HG03139 (cell line): ENCODE measurements around the gene LIPE.

ENCODE experiments used
- ATAC-seq: cut with Tn5 transposase; IDR thresholded peaks from one replicate; pipeline ENCODE4 v1.9.1; 2021; ENCODE audit not compliant: unreplicated experiment

Gene LIPE

GRCh38 chr19:42388851-42389489, 38.2 kb downstream of the LIPE start:
- no peak for ATAC-seq

DNA sequence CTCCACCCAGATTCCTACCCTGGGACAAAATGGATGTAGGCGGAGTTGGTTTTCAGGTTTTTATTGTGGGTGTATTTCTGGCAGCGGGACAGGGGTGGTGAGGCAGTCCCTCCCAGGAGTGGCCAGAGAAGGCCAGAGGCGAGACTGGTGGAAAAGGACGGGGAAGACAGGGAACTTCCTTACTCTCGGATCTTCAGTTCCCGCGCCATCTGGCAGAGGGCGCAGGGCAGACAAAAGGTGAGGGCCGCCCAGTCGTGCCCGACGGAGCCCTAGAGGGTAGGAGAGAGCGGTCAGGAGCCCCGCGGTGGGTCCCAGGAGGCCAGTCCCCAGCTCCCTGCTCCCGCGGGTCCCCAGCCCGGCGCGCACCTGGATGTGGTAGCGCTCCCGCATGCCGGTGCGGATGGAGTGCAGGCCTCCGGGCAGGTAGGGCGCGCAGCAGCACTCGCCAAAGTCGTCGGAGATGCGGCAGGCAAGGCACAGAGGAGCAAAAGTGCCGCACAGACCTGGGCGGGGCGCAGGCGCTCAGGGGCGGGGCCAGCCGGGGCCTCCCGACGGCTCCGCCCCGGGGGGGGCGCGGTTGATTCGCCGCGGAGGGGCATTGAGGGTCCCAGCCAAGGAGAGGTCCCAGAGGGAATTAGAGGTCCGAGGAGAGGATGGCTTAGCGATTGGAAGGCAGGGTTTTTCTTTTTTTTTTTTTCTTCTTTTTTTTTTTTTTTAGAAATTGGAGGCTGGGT, 40.0 kb downstream of the LIPE start:
- no peak for ATAC-seq

GRCh38 chr19:42380155-42380554, 47.0 kb downstream of the LIPE start:
- ATAC-seq = no peak

DNA sequence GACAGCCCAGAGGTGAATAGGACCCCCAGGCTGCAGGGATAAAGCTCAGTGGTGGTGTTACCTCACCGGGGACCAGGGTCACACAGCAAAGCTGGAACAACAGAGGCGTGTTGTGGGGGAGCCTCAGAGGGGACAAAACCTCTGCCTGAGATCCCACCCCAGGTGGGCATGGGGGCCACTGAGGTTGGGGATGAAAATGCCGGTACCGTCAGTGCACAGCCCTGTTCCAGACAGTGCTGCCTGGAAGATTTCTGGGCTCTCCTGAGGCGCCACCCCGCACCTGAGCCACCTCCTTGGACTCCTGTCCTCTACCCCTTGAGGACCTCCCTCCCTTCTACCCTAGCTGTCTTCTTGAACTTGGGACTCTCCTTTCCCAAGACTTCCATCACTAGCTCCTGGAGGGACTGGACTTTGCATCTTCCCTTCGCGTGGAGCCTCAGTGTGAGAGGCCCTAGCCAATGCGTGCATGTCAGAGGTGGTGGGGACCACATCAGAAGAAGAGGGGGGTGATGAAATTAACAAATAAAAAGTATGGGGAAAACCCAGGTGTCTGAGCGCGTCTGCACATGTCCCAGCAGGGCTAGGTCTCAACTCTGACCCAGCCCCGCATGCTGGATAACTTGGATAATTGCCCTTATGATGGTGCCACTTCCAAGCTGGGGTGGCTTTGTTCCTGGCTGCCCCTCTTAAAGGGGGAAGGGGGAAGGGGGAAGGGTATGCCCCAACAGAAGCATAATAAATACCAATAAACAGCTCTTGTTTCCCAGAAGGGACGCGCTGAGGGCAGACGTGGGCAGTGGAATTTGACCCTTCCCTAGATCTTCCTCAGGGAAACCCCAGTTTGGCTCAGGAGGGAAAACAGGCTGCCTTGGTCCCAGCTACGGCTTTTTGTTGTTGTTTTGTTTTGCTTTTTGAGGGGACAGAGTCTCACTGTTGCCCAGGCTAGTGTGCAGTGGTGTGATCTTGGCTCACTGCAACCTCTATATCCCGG, 48.7 kb downstream of the LIPE start:
- no peak for ATAC-seq

DNA sequence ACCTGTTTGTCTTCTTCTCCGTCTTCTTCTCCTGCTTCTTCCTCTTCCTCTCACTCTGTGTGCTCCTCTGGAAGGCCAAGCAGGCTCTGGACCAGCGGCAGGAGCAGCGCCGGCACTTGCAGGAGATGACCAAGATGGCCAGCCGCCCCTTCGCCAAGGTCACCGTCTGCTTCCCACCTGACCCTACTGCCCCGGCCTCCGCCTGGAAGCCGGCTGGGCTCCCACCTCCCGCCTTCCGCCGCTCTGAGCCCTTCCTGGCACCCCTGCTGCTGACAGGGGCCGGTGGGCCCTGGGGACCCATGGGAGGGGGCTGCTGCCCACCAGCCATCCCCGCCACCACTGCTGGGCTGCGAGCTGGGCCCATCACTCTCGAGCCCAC, 51.0 kb downstream of the LIPE start:
- no peak for ATAC-seq

DNA sequence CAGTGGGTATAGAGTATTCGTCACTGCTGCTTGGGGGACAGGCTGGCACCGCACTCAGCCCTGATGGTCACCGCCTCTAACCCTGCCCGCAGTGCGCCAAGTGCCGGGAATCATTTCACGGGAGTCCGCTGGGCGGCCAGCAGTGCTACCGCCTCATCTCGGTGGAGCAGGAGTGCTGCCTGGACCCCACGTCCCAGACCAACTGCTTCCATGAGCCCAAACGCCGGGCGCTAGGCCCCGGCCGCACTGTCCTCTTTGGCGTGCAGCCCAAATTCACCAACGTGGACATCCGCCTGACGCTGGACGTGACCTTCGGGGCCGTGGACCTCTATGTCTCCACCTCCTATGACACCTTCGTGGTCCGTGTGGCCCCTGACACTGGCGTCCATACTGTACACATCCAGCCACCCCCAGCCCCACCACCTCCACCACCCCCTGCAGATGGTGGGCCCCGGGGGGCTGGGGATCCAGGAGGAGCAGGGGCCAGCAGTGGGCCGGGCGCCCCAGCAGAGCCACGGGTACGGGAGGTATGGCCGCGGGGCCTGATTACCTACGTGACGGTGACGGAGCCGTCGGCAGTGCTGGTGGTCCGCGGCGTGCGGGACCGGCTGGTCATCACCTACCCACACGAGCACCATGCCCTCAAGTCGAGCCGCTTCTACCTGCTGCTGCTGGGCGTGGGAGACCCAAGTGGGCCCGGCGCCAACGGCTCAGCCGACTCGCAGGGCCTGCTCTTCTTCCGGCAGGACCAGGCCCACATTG, 51.6 kb downstream of the LIPE start:
- no peak for ATAC-seq

- ATAC-seq = no peak
Measured at GRCh38 chr19:42374826-42375376, 52.3 kb downstream of the LIPE start.

- no peak for ATAC-seq
Measured at GRCh38 chr19:42370626-42371175, 56.5 kb downstream of the LIPE start.

DNA sequence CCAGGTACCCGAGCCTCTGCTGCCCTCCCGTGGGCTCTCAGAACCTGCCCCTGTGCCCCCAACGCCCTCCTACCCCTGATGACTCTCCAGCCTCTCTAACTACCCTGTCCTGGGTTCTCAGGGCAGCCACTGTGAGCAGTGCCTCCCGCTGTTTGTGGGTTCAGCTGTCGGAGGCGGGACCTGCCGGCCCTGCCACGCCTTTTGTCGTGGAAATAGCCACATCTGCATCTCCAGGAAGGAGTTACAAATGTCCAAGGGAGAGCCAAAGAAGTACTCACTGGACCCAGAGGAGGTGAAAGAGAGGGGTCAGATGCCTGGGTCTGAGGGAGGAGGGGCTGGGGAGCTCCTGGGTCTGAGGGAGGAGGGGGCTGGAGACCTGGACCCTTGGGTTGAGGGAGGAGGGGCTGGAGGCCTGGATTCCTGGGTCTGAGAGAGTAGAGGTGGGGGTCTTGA, 57.1 kb downstream of the LIPE start:
- no peak for ATAC-seq

GRCh38 chr19:42369433-42370067, 57.6 kb downstream of the LIPE start:
- no peak for ATAC-seq

DNA sequence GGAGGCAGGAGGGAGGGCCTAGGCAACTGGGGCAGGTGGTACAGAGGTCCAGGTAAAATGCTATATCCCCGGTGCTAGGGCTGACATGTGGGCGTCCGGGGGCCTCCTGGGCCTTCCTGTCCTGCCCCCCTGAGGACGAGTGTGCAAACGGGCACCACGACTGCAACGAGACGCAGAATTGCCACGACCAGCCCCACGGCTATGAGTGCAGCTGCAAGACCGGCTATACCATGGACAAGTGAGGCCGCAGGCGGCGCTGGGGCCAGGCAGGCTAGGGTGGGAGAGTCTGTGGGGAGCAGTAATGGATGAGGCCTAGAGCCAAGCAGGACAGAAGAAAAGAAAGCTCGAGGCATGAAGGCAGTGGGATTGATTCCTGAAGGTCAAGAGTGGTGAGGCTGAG, 58.4 kb downstream of the LIPE start:
- no peak for ATAC-seq

DNA sequence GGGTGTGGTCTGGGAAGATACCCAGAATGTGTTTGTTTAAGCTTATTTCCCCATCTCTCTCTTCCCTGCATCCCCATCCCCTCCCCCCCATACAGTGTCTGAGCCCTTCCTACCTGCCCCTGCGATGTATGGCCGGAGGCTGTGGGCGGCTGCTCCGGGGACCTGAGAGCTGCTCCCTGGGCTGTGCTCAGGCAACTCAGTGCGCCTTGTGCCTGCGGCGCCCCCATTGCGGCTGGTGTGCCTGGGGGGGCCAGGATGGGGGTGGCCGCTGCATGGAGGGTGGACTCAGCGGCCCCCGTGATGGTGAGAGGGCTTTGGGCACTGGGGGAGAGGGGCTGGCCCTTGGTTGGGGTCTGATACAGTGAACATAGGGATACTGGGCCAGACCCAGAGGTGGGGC, 58.8 kb downstream of the LIPE start:
- ATAC-seq = no peak

DNA sequence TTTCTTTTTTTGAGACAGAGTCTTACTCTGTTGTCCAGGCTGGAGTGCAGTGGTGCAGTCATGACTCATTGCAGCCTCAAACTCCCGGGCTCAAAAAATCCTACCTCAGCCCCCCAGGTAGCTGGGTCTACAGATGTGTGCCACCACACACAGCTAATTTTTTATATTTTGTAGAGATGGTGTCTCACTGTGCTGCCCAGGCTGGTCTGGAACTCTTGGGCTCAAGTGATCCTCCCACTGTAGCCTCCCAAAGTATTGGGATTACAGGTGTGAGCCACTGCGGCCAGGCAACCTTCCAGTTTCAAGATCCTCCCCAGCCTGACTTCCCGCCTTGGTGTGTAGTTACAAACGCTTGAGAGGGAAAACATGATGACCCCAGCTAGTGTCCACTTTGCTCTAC, 59.3 kb downstream of the LIPE start:
- ATAC-seq = no peak

DNA sequence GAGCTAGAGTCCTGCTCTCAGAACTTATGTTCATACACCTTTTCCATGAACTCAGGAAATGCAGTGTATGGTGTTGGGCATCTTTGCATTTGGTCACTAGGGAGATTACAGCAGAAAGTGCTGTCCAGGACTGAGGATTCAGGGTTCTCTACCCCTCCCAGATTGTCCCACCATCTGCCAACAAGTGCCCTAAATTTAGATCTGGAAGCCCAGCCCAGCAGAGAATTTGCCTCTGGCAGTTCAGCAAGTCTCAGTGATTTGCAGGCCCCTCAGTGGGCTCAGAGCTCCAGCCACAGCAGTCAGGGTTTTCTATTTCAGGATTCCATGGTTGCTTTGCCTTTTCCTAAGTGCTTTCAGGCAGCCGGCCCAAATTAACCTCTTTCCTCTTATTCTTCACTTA, 60.5 kb downstream of the LIPE start:
- no peak for ATAC-seq

DNA sequence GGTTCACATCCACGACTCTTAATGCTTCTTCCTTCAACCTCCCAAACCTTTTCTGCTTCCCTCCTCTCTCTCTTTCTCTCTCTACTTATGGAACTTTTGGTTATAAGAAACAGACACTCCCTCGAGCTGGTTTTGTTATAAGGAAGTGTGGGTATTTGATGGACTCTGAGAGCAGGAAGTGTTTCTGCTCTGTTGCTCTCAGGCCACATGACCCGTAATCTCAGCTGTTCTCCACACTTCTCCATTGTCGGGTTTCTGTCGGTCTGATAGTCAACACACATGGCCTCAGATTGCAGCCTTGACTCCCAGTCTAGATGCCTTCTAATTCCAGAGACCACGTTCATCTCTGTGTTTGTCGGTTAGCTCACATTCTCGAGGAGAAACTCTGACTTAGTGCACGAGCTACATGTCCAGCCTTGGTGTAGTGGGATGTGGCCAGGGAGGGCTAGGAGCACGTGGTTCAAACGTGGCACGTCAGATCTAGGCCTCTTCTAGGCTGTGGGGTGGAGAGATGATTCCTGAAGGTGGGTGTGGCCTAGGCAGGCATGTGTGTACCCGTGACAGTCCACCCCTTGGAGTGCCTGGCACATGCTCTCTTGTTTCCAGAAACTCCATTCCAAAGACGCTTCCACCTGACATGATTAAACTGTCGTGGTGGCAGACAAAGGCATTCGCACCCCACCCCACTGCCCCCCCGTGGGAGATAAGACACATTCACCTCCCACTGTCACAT, 63.4 kb downstream of the LIPE start:
- no peak for ATAC-seq

DNA sequence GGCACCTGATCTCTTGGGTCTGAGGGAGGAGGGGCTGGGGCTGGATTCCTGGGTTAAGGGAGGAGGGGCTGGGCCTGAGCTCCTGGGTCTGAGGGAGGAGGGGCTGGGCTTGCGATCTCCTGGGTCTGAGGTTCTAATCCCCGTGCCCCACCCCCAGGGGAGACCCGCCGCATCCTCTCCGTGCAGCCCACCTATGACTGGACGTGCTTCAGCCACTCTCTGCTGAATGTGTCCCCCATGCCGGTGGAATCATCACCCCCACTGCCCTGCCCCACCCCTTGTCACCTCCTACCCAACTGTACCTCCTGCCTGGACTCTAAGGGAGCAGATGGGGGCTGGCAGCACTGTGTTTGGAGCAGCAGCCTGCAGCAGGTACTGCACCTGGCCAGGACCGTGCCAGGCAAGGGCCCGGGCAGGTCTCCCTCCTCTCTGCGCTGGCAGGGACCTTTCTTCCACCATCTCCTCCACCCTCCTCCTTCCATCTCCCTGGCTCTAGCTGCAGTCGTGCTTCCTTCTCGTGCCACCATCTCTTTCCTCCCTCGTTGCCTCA, 64.2 kb downstream of the LIPE start:
- ATAC-seq = no peak

DNA sequence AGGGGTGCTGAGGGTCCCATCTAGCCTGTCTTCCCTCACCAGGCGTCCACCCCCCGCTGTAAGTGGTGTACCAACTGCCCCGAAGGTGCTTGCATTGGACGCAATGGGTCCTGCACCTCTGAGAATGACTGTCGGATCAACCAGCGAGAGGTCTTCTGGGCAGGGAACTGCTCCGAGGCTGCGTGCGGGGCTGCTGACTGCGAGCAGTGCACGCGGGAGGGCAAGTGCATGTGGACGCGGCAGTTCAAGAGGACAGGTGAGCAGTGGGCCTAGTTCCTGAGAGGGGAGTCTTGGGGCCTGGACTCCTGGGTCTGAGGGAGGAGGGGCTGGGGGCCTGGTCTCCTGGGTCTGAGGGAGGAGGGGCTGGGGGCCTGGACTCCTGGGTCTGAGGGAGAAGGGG, 64.8 kb downstream of the LIPE start:
- no peak for ATAC-seq

DNA sequence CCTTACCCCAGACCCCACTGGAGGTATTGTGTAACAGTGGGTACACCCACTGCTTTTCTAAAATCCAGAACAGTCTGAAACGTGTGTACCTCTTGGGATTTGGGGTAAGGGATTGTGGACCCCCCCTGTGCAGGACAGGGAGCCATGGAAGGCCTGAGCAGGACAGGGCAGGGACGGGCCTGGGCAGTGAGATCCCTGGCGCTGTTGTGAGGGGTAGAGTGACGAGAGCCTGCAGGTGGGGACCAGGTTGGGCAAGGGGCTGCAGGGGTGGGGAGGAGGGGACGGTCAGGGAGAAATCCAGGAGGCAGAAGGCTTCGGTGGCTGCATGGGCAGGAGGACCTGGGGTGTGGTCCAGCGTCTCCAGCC, 65.7 kb downstream of the LIPE start:
- ATAC-seq = no peak
